Dedifferentiated amniotic fluid mesenchymal stem cell (primary cell): ENCODE results near the gene FBXL15.

Source experiments
- DNase-seq: peaks from one replicate; pipeline ENCODE4 v3.0.0-alpha.2; 2016; ENCODE audit errors: extremely low spot score

Gene FBXL15

DNA sequence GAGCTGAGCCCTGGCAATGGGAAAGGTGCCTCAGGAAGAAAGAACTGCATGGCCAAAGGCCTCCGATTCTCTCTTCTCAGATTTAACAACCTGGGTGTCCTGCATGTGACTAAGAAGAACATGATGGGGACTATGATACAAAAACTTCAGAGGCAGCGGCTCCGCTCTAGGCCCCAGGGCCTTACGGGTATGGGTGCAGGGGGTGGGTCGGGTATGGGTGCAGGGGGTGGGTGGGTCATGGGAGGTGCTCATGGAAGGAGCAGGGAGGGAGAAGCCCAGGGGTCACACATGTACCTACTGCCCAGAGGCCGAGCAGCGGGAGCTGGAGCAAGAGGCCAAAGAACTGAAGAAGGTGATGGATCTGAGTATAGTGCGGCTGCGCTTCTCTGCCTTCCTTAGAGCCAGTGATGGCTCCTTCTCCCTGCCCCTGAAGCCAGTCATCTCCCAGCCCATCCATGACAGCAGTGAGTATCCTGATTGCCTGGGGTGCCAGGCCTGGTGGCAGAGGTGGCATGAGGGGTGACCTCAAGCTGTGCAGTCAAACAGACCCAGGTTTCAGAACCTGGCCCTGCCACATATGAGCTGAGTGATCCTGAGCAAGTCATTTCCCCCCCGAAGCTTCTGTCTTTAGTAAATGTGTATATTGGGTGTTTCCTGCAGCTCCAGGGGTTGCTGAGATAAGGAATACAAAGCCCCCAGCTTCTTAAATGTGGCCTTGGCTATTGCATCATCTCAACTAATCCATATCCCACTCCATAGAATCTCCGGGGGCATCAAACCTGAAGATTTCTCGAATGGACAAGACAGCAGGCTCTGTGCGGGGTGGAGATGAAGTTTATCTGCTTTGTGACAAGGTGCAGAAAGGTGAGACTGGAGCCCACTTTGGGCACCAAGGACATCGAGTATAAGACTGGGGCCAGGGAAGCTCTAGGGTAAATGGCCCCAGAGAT is 23.1 kb upstream of the FBXL15 start:
- DNase-seq: no peak

DNA sequence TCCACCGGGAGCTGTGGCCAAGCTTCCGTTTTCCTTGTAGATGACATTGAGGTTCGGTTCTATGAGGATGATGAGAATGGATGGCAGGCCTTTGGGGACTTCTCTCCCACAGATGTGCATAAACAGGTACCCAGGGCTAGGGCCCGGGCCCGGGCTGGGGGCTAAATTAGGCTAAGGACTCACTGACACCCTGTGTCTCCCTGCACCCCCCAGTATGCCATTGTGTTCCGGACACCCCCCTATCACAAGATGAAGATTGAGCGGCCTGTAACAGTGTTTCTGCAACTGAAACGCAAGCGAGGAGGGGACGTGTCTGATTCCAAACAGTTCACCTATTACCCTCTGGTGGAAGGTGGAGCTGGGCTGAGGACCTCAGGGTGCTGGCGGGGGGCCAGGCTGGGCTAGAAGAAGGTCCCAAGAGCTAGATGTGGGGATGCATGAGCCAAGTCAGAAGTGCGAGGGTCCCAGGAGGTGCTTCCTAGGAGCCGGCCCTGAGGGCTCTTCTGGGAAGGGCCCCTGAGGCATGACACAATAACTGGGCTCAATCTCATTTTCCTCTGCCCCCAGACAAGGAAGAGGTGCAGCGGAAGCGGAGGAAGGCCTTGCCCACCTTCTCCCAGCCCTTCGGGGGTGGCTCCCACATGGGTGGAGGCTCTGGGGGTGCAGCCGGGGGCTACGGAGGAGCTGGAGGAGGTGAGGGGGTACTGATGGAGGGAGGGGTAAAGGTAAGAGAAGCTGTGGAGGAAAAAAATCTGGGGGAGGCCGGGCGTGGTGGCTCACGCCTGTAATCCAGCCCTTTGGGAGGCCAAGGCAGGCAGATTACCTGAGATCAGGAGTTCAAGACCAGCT is 22.2 kb upstream of the FBXL15 start:
- DNase-seq: no peak

DNA sequence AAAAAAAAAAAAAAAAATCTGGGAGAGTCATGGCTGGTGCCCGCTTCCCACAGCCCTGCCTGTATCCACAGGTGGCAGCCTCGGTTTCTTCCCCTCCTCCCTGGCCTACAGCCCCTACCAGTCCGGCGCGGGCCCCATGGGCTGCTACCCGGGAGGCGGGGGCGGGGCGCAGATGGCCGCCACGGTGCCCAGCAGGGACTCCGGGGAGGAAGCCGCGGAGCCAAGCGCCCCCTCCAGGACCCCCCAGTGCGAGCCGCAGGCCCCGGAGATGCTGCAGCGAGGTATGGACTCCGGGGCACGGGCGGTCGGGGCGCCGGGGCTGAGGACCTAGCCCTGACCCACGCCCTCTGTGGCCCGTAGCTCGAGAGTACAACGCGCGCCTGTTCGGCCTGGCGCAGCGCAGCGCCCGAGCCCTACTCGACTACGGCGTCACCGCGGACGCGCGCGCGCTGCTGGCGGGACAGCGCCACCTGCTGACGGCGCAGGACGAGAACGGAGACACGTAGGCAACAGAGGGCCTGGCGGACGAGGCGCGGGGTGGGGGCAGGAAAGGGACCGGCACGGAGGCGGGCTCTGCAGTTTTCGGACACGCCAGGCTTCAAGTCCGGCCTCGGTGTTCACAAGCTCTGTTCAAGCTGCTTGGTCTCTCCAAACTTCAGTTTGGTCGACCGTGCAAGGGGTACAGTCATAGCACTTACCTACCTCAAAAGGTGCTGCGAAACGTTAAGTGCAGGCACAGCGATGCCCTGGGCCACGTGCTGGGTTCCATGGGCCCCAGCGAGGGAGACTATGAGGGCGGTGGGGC is 21.2 kb upstream of the FBXL15 start:
- peak; percentile 73 for DNase-seq

DNA sequence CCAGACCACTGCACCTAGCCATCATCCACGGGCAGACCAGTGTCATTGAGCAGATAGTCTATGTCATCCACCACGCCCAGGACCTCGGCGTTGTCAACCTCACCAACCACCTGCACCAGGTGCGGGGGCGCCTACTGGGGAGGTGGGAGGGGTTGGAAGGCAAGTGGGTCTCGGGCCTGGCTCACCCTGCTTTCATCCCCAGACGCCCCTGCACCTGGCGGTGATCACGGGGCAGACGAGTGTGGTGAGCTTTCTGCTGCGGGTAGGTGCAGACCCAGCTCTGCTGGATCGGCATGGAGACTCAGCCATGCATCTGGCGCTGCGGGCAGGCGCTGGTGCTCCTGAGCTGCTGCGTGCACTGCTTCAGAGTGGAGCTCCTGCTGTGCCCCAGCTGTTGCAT is 20.6 kb upstream of the FBXL15 start:
- DNase-seq: no peak

DNA sequence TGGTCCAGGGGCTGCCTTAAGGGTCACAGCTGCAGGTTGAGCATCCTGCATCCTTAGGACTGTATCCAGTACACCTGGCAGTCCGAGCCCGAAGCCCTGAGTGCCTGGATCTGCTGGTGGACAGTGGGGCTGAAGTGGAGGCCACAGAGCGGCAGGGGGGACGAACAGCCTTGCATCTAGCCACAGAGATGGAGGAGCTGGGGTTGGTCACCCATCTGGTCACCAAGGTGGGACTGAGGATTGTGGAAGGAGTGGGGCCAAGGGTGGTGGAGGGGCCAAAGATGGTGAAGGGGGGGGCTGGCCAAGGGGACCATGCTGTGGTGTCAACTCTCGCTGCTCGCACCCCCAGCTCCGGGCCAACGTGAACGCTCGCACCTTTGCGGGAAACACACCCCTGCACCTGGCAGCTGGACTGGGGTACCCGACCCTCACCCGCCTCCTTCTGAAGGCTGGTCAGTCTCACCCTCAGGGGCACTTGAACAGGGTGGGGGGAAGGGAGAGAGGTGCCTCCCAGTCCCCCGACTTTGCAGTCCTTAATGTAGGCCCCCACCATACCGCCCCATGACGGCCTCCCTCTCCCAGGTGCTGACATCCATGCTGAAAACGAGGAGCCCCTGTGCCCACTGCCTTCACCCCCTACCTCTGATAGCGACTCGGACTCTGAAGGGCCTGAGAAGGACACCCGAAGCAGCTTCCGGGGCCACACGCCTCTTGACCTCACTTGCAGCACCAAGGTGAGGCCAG is 19.9 kb upstream of the FBXL15 start:
- no peak for DNase-seq

DNA sequence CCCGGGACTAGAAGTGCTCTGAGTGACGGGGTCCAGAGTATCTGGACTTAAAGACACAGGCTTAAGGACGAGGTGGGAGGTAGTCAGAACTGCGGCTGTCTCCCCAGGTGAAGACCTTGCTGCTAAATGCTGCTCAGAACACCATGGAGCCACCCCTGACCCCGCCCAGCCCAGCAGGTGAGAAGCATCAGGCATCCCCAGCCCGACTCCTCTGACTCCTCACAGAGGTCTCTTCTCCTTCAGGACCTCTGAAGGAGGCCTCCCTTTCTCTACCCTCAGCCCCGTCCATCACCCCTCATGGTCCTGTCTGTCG is 19.3 kb upstream of the FBXL15 start:
- no peak for DNase-seq

DNA sequence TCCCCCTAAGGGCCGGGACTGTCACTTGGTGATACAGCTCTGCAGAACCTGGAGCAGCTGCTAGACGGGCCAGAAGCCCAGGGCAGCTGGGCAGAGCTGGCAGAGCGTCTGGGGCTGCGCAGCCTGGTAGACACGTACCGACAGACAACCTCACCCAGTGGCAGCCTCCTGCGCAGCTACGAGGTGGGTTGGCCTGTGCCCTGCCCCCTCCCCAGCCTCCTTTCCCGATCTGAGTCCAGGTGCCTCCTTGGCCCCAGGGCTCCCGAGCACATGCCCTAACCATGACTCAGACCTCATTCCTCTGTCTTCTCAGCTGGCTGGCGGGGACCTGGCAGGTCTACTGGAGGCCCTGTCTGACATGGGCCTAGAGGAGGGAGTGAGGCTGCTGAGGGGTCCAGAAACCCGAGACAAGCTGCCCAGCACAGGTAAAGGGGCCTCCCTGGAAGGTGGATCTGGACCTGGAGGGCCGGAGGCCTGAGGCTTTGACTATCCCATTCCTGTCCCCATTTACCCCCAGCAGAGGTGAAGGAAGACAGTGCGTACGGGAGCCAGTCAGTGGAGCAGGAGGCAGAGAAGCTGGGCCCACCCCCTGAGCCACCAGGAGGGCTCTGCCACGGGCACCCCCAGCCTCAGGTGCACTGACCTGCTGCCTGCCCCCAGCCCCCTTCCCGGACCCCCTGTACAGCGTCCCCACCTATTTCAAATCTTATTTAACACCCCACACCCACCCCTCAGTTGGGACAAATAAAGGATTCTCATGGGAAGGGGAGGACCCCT is 18.7 kb upstream of the FBXL15 start:
- DNase-seq: no peak

DNA sequence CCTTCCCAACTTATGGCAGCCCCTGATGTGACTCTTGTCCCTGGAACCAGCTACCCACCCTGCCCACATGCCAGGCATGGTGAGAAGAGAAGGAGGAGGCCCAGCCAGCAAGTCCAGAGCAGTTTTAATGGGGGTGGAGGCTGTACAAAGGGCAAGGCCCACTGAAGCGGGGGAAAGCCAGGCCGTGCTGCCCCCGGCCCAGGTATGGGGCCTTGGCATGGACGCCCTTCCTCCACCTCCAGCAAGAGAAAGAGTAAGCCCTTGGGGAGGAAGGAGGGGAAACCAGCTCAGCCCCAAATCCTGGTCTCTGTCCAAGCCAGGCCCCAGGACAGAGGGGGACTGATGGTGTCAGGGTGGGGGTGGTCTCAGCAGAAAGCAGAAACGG is 18.1 kb upstream of the FBXL15 start:
- DNase-seq: no peak

DNA sequence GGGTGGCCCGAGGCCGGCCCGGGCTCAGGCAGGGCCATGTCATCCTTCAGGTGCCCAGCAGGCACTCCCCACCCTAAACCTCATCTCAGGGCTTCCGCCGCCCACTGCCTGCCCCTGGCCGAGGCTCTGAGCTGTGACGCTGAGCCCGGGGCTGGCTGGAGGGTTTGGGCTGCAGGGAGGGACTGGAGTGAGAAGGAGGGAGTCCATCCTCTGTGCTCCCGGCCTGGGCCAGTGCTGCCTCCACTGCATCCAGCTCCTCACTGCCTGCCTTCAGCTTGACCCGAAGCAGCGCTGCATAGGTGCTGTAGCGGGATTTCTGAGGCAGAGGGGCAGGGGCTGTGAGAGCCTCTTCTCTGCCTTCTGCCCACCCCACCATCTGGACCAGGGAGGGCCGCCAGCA is 17.5 kb upstream of the FBXL15 start:
- DNase-seq: no peak

DNA sequence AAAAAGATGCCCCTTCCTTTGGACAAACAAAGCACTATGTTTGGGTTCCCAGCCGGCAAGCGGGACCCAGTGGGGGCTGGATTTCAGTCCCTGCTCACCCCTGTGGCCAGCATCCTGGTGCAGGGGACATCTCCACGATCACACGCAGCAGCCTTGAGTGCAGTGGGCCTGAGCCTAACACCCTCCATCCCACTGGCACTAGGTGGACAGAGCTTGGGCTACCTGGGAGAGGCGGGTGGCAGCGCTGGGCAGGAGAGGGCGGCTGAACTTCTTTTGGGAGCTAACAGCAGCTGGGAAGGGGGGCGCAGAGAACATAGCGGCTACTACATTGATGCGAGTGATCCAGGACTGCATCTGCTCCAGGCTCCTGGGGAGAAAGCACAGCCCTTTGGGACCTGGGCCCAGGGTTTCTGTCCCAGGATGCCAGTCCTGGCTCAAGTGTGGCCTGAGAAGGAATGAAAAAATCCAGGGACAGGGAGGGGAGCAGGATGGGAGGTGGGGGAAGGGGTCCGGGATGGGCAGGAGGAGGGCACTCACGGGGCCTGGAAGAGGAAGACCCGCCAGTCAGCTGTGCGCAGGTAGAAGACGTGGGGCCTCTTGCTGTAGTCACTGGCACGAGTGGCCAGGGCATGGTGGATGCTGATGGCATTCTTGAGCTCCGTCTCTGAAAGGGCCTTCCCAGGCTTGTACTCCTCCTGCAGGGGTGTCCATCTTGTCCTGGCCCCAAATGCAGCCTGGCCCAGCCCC is 16.1 kb upstream of the FBXL15 start:
- no peak for DNase-seq

DNA sequence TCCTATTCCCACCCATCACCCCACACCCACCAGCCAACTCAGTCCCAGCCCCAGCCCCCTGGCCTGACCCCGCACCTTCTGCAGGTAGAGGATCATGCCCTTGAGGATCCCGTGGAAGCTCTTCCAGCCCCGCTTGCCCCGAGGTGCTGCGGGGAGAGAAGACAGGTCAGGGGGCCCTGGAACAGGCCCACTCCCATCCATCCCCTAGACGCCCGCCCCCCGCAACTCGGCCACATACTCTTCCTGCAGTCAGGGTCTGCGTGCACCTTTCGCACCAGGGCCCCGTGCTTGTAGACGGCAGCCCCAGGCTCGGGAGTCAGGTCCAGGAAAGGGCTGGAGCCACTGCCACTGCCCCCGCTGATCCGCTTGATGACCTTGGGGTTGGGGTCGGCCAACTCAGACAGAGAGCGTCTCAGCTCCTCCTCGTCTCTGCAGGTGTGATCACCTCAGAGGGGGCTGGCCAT is 15.5 kb upstream of the FBXL15 start:
- no peak for DNase-seq

DNA sequence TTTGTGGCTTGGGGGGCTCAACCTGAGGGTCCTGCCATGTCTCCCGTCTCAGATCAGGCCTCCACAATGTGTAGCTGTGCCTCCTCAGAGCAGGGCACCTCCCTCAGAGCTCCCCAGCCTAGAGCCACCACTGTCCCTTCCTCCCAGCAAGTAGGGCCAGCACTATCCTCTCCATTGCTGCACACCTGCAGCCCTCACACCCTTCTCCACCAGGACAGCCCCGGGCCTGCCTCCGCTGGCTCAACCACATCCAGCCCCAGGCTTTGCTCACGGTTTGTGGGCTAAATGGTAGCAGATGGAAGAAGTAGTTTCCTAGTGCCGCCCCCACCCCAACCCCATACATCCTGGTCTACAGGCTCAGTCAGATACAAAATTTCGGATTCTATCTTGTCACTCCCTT is 15.0 kb upstream of the FBXL15 start:
- no peak for DNase-seq

DNA sequence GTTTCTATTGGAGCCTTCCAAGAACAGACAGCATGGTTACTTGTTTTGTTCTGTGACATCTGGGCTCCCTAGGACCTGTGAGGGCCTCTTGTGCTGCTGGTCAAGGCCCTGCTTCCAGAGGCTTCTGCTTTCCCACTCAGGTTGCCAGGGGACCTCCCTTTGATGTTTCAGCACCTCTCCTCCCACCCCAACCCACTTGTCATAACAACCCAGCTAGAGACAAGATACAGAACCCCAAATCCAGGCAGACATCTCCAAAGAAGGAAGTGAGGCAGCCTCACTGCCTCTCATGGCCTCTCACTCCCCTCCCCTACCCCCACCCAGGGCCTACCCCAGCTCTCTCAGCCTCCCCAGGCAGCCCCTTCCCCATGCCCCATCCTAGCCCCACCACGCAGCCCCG is 13.8 kb upstream of the FBXL15 start:
- DNase-seq: no peak

DNA sequence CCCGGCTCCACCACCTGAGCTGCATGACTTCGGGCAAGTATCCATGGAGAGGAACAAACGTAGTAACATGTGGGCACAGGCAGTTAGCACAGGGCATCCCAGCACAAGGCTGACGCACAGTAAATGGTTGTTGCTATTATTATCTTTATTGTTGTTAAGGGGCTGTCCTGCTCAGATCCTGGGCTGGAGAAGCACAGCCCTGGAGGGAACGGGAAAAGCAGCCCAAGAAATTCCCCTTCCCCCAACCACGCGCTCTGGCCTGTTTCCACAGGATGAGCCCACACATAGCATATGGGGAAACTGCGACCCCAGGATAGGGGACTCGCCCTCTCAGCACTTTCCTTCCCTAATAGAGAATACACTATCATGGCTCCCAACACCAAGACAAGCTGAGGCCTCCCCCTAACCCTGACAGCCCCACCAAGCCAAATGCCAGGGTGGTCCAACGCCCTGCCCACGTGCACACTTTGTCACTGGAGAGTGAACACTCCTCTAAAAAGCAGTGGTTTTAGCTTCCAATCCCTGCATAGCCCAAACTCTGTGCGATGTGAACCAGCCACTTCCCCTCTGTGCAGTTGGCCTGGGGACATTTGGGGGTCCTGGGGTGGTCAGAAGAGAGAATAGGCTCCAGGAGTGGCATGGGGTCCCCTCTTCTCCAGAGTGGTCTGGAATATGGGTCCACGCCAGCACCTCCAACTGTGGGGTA is 13.1 kb upstream of the FBXL15 start:
- DNase-seq: no peak

DNA sequence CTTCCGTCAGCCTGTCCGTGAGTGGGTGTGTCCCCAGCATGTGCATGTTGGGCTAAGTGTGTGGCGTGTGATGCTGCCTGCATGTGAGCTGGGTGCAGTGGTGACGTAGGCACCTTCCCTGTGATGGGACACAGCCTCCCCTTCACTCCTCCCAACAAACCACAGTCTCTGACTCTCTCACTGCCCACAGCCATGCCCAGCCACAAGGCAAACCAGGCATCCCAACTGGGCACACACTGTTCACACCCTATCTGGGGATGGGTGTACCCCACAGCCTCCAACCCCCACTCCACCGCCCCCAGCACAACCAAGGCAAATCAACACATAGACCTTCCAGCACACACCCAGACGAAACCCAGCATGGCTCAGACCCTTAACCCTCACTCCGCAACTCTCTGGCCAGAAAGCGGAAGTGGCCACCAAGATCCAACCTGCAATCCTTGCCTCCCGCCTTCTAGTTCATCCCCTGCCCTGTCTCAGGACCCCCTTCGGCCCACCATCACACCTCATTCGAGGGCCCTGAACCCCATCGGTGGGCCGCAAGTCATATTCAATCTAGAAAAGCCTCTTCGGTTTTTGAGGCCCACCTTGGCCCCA is 12.4 kb upstream of the FBXL15 start:
- DNase-seq: no peak

DNA sequence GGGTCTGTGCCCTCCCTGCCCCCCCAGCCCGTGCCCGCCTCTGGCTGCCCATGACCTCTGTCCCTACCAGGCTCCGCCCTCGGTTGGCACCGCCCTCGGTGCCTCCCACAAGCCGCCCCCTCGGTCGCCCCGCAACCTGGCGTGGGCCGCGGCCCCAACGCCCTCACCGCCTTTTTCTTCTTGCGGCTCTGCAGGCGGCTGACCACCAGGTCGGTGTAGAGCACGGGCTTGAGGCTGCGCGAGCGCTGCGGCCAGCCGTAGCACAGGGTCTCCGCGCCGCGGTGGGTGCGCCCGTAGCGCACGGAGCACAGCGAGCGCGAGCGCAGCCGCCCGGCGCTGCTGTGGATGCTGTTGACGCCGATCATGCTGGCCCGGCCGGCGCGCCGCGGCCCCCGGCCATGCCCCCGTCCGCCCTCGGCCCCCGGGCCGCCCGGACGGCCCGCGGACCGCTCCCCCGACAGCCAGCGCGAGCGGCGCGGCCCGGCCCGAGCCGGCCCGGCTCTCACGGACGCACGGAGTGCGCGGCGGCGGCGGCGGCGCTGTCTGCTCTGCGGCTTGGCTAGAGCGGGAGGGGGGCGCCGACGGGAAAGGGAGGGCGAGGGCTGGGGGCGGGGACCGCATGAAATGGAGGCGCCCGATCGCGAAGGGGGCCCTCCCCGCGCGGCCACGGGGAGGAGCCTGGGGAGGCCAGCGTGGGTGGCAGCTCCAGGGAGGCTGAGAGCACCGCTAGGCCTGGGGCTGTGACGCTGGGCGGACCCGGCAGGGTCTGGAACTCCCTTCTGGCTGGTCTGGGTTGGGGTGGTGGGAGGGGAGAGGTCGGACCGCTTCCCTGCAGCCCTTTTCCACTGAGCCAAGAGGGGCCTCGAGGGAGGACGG is 11.7 kb upstream of the FBXL15 start:
- peak; percentile 46 for DNase-seq

DNA sequence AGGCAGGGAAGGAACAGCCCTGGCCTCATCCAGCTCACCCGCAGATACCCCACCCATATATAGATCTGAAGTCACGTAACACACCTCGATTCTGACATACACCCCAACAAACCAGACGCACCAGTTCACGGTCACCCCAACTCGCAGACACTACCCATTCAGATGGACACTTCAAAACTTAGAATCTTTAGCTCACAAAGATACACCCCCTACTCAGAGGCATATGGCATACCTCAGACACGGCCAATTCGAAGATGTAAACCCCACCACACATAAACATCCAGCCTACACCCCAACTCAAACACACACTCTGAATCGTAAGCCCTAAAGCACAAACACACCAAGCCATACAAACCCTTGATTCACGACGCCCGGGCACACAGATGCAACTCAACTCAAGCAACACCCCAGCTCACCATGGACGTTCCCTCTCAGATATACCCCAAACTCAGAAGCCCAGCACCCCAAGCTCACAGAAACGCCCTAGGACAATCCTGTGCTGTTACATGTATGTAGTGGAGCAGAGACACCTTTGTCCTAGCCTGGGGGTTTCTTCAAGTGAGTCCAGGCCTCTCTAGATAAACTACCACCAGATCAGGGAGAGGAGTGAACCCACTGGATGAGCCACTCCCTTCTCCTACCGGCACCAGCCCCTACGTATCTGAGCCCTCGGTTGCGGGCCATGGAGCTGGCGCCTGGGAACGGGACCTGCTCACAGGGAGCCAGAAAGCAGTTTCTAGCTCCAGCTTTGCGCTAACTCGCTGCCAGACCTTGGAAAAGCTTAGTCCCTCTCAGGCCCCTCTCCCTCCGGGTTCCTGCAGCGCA is 10.8 kb upstream of the FBXL15 start:
- DNase-seq: no peak
